Islet of Langerhans (tissue), 1 donor: ENCODE measurements around the gene HOATZ.

ENCODE experiments used
- FAIRE-seq: peaks from one replicate; lab custom pipeline; 2011; peaks lifted over from hg19 to GRCh38; lab: Jason Lieb, UNC

HOATZ gene

DNA sequence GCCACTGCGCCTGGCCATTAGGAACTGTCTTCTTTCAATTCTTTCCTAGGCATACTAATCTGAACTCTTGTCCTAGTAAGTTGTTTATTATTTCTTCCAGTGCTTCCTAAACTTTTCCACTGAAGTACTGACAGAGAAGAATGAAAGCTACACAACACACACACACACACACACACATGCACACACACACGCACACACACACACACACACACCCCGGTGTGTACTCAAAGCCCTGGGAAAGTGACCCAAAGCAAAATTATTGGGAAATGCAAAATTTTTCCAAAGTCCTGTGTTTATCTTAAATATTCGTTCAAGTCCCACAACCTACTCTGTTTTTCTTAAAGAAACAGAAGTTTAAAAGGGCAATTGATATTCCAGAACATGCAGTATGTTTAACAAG, 68.3 kb downstream of the HOATZ start:
- no peak for FAIRE-seq

DNA sequence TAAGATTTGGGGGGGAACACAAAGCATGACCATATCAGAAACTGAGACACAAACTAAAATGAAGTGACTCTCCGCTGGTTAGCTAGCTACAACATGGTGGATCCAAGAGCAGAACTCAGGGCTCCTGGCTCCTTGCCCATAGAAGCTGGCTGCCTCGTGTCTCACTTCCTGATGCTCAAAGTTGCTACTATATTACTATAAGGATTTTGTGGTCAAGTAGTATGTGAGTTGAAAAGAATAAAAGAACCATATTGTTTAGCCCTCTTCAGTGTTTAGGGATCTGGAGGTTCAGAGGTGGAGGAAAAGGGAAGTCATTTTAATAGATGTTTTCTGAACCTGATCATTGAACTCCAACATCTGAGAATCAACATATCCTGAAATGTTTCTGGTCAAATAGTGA, 70.8 kb downstream of the HOATZ start:
- FAIRE-seq, result no peak

DNA sequence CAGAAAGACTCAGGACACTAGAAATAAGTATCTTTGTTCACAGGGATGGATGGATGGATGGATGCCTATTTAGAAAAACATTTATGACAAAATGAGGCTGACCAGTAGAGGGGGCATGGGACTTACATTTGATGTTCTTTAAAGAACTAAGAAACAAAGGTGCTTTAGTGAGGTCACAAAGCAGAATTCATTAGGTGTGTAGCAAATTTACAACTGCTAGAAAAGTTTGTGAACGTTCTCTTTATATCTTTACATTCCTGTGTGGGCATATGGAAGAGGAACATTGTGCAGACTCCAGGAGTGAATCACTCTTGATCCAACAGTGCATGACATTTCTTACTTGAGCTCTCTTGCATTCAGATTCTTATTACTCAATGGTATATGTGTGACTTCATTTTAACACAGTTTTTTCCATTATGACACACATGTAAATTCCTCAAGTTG, 71.8 kb downstream of the HOATZ start:
- FAIRE-seq, result peak; percentile 30
